Endothelial cell of umbilical vein (primary cell): Measurements from ENCODE around the gene MISP. TPM values are rescaled to one million over a fixed set of nuclear protein-coding genes. Genes with fewer than 3 reads are reported as not detected.

Experiments used
- BruUV-seq: library from RNA; stranded (reverse); fragments of 400-500 nt; replicated peaks from 2 replicates; lab custom pipeline; 2021; lab: Mats Ljungman, UMichigan
- CTCF ChIA-PET: fragments of 300-600, 350-600 bp; sonication (Branson Sonifier 250); formaldehyde crosslinking; loops from one replicate; lab custom pipeline; 2021; ENCODE audit warnings: antibody characterized with exemption, inconsistent platforms; lab: Charles Lee
- POLR2A ChIA-PET: fragments of 300-600, 350-600 bp; sonication (Branson Sonifier 250); formaldehyde crosslinking; loops from one replicate; lab custom pipeline; 2021; ENCODE audit warnings: antibody characterized with exemption, inconsistent platforms; lab: Charles Lee
- DNase-seq: peaks from one replicate; pipeline ENCODE4 v3.0.0-alpha.2; 2011; ENCODE audit warnings: low read depth, low spot score
- FAIRE-seq: peaks from 2 replicates; lab custom pipeline; 2011; peaks lifted over from hg19 to GRCh38; lab: Jason Lieb, UNC
- H2AFZ ChIP-seq: 2 replicates; pipeline ENCODE4 v1.6.0; 2012; ENCODE audit warnings: low read depth, low read length, control low read depth, inconsistent platforms
- H3K27ac ChIP-seq: 2 replicates; pipeline ENCODE4 v1.5.1; 2011; ENCODE audit warnings: low read depth, mild to moderate bottlenecking, control low read depth, low read length, moderate library complexity; ENCODE audit not compliant: insufficient read depth
- H3K27me3 ChIP-seq, 2 experiments: 2 replicates each; pipeline versions ENCODE4 v1.6.0 to v1.6.1; 2011; ENCODE audit warnings: low read length in 2 of 2, mixed read lengths in 1 of 2; ENCODE audit not compliant: control insufficient read depth in 2 of 2, insufficient read depth in 2 of 2
- H3K36me3 ChIP-seq, 2 experiments: 2 replicates in 1 of 2; 3 replicates in 1 of 2; pipeline ENCODE4 v1.5.1; 2011; ENCODE audit warnings: low read length in 2 of 2, mild to moderate bottlenecking in 1 of 2, moderate library complexity in 1 of 2; ENCODE audit not compliant: control insufficient read depth in 2 of 2, insufficient read depth in 2 of 2; ENCODE audit errors: extremely low read depth in 1 of 2
- H3K4me1 ChIP-seq: 3 replicates; pipeline ENCODE4 v1.5.1; 2011; ENCODE audit warnings: mild to moderate bottlenecking, low read length; ENCODE audit not compliant: control insufficient read depth, insufficient read depth; ENCODE audit errors: extremely low read depth
- H3K4me2 ChIP-seq: 2 replicates; pipeline ENCODE4 v1.6.1; 2011; ENCODE audit warnings: low read length, control low read depth, mixed read lengths; ENCODE audit not compliant: insufficient read depth
- H3K4me3 ChIP-seq, 3 experiments: fragments of 200-600 bp in 1 of 3; sonication (generic), shearing (Covaris generic) in 1 of 3; replicated peaks in 1 of 3; 2 replicates each; pipeline ENCODE4 v1.5.1; 2011 to 2016; ENCODE audit warnings: control low read depth in 3 of 3, low read length in 3 of 3, mild to moderate bottlenecking in 2 of 3, inconsistent platforms in 1 of 3, low read depth in 1 of 3, moderate library complexity in 1 of 3; ENCODE audit not compliant: insufficient read depth in 1 of 3
- H3K79me2 ChIP-seq: 2 replicates; pipeline ENCODE4 v1.6.0; 2012; ENCODE audit warnings: low read length, inconsistent platforms; ENCODE audit not compliant: control insufficient read depth, insufficient read depth
- H3K9ac ChIP-seq: replicated peaks from 2 replicates; pipeline ENCODE3; 2011; ENCODE audit warnings: low read length, control low read depth; ENCODE audit not compliant: insufficient read depth; ENCODE audit errors: extremely low read depth
- H3K9me1 ChIP-seq: replicated peaks from 3 replicates; pipeline ENCODE4 v1.6.0; 2011; ENCODE audit warnings: mild to moderate bottlenecking, low read length; ENCODE audit not compliant: control insufficient read depth, insufficient read depth; ENCODE audit errors: extremely low read depth
- H3K9me3 ChIP-seq: replicated peaks from 2 replicates; pipeline ENCODE4 v1.5.1; 2012; ENCODE audit warnings: low read length, inconsistent platforms; ENCODE audit not compliant: control insufficient read depth, insufficient read depth
- H4K20me1 ChIP-seq: replicated peaks from 2 replicates; pipeline ENCODE3; 2011; ENCODE audit warnings: mild to moderate bottlenecking, low read length; ENCODE audit not compliant: control insufficient read depth, insufficient read depth; ENCODE audit errors: extremely low read depth
- EZH2 ChIP-seq: IDR thresholded peaks from 2 replicates; pipeline ENCODE4 v1.6.1; 2012; ENCODE audit warnings: borderline replicate concordance, low read depth, mild to moderate bottlenecking, moderate library complexity, low read length, inconsistent platforms; ENCODE audit not compliant: severe bottlenecking
- FOS ChIP-seq: IDR thresholded peaks from 2 replicates; pipeline ENCODE4 v1.6.1; 2011; ENCODE audit warnings: mild to moderate bottlenecking, low read length, moderate library complexity, borderline replicate concordance; ENCODE audit not compliant: insufficient read depth
- GATA2 ChIP-seq: IDR thresholded peaks from 2 replicates; pipeline ENCODE4 v1.7.0; 2011; ENCODE audit warnings: low read depth, mild to moderate bottlenecking, moderate library complexity, mixed read lengths, low read length; ENCODE audit not compliant: insufficient read length, insufficient read depth
- JUN ChIP-seq: IDR thresholded peaks from 2 replicates; pipeline ENCODE4 v1.6.1; 2011; ENCODE audit warnings: borderline replicate concordance, low read depth; ENCODE audit not compliant: insufficient read length, insufficient read depth
- MYC ChIP-seq: IDR thresholded peaks from one replicate; pipeline ENCODE4 v1.6.1; 2011; ENCODE audit warnings: mild to moderate bottlenecking, low read depth, low read length
- POLR2A ChIP-seq: IDR thresholded peaks from 2 replicates; pipeline ENCODE4 v1.6.1; 2012; ENCODE audit warnings: low read depth, mild to moderate bottlenecking, control low read depth, low read length
- POLR2AphosphoS5 ChIP-seq: IDR thresholded peaks from 2 replicates; pipeline ENCODE4 v1.6.1; 2012; ENCODE audit warnings: low read depth, mild to moderate bottlenecking, control low read depth, low read length, moderate library complexity; ENCODE audit not compliant: insufficient read depth
- dilution Hi-C: fragments of 300-500 bp; cut with MboI; formaldehyde crosslinking; loops from one replicate; pipeline ENCODE4 v1.15.0; 2019; ENCODE audit warnings: low sequenced_read_pairs; ENCODE audit not compliant: extremely low pct_ligation_motif_present
- intact Hi-C: fragments of 100-400 bp; cut with micrococcal nuclease; formaldehyde crosslinking; loops from one replicate; pipeline ENCODE4 v1.10.0; 2022
- polyA plus RNA-seq, 4 experiments: library from polyadenylated mRNA; depleted of rRNA in 3 of 4; stranded (reverse) in 3 of 4; unstranded in 1 of 4; fragments of >200 nt; gene quantifications; 2 replicates each; pipeline versions ENCODE4 v1.2.1 to v1.2.3, GENCODE V29; 2011 to 2012; ENCODE audit warnings: missing spikeins in 1 of 4
- total RNA-seq: library from RNA; stranded (reverse); gene quantifications from 2 replicates; pipeline ENCODE4 v1.2.3, GENCODE V29; 2021
- TF ChIP-seq, protein P1 (sequence below), 2 donors: IDR thresholded peaks; 1 replicate in 1 of 2; 2 replicates in 1 of 2; pipeline ENCODE4 v1.5.1; 2011; ENCODE audit warnings: low read length in 2 of 2, mild to moderate bottlenecking in 2 of 2, moderate library complexity in 2 of 2, control low read depth in 1 of 2, inconsistent platforms in 1 of 2, low read depth in 1 of 2; ENCODE audit not compliant: insufficient read depth in 1 of 2; ENCODE audit errors: extremely low read depth in 1 of 2
- TF ChIP-seq, protein P2 (sequence below): IDR thresholded peaks from 2 replicates; pipeline ENCODE4 v1.6.1; 2011; ENCODE audit not compliant: insufficient read depth, insufficient read length

Gene MISP
- total and polyA plus RNA-seq, 2 donors (not counting 3 experiments of a cell fraction or from before 2014, with no cell fraction given), result not detected

DNA sequence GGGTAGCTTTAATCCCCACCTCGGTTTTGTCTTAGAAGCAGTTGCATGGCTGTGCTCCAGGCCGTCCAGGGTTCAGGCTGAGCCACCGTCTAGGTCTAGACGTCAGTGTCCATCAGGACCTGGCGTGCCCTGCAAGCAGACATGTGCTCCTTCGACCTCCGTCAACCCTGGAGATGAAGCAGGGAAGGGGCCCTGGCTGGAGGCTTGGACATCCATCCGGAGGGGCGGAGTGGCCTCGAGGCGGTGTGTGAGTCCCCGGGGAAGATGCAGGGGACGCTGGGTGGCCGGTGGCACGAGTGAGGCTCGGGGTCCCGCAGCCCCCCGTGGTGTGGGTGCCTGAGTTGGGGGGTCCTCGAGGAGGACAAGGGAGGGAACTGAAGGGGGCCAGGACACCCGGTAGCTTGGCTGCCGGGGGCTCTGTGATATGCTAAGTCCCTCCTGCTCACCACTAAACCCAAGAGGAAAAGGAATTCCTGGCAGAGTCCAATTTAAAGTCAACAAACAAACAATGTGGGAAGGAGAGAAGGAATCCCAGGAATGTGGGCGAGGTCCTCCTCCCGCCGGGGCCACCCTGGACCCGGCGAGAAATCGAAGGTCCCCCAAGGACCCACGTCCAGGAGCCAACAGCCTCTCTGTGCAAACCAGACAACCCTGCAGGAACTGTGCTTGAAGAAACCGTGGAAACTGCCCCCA is 31.4 kb downstream of the MISP start:
- dilution Hi-C loops (no loop called here), intact Hi-C loops (loop anchor here (1.0 kb wide), 3 partner anchors 8 to 20 kb away; no protein-coding TSS in a partner anchor)
- H3K4me3 ChIP-seq, result peak overlapping the region in 2 of 3 experiments; percentile 7 to 20
- no peaks in the 10 kb centered on the region for H3K9me3 ChIP-seq
- no peak for TF ChIP-seq FOS
- TF ChIP-seq EZH2, result no peak
- no peak for TF ChIP-seq POLR2A
- TF ChIP-seq POLR2AphosphoS5, result peak; percentile 70
- TF ChIP-seq, protein P1, sequence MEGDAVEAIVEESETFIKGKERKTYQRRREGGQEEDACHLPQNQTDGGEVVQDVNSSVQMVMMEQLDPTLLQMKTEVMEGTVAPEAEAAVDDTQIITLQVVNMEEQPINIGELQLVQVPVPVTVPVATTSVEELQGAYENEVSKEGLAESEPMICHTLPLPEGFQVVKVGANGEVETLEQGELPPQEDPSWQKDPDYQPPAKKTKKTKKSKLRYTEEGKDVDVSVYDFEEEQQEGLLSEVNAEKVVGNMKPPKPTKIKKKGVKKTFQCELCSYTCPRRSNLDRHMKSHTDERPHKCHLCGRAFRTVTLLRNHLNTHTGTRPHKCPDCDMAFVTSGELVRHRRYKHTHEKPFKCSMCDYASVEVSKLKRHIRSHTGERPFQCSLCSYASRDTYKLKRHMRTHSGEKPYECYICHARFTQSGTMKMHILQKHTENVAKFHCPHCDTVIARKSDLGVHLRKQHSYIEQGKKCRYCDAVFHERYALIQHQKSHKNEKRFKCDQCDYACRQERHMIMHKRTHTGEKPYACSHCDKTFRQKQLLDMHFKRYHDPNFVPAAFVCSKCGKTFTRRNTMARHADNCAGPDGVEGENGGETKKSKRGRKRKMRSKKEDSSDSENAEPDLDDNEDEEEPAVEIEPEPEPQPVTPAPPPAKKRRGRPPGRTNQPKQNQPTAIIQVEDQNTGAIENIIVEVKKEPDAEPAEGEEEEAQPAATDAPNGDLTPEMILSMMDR (IDR thresholded peaks at IDR 0.05; ENCODE audit: extremely low read depth in 1 of 2, insufficient read depth in 1 of 2, low read depth in 1 of 2, low read length in 2 of 2), result no peak
- TF ChIP-seq MYC, result no peak
- no peak for TF ChIP-seq JUN
- TF ChIP-seq GATA2, result no peak
- TF ChIP-seq, protein P2, sequence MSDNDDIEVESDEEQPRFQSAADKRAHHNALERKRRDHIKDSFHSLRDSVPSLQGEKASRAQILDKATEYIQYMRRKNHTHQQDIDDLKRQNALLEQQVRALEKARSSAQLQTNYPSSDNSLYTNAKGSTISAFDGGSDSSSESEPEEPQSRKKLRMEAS, result no peak
- H4K20me1 ChIP-seq, result no peaks in the 10 kb centered on the region
- H3K27ac ChIP-seq, result peak overlapping the region; percentile 94
- H3K27me3 ChIP-seq, result no peaks in the 10 kb centered on the region
- DNase-seq (peak; percentile 66), FAIRE-seq (peak; percentile 62)
- H3K4me1 ChIP-seq, result peaks cover 32% of the 10 kb centered on the region
- H3K9me1 ChIP-seq, result no peaks in the 10 kb centered on the region
- peak overlapping the region; percentile 58 for H3K4me2 ChIP-seq
- H3K36me3 ChIP-seq, result no peaks in the 10 kb centered on the region
- BruUV-seq, result TSS peak; percentile 68
- H2AFZ ChIP-seq, result peak overlapping the region; percentile 2
- peak overlapping the region; percentile 87 for H3K9ac ChIP-seq
- CTCF ChIA-PET, result no interaction called here
- POLR2A ChIA-PET, result no interaction called here
- peaks cover 13% of the 10 kb centered on the region for H3K79me2 ChIP-seq
